RPMI8226 (cell line): ENCODE data around the gene PDE4B.
A peak's percentile ranks its signal among the peaks of the same experiment; 100 is the strongest.

Experiments used
- DNase-seq: peaks from one replicate; pipeline ENCODE4 v3.0.0-alpha.2; 2015

The PDE4B gene

DNA sequence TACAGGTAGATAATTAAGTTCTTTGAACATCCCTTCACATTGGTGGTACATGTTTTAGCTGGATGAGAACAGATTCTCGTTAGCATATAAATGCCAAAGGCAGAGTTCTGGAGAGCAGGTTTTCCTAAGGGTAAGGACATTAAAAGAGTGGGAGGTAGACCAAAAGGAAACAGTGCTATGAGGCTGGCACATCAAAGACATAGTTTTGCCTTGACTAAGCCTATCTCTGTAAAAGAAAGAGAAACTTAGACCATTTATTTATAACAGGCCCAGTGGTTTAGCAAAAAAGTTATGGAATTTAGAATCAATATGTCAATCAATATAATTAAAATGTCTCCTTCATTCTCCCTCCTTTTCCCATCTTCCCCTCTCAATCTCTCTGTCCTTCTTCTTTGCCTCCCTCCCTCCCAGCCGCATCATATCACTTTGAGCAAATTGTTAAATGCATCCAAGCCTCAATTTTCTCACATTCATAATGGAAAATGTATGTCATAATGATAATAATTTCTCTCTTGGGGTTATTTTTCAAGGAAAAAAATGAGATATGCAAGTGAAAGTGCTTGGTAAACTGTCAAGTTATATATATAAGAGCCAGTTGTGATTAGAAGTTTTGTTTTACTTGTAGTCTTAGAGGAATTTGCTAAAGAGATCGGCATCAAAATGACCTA lies 531.4 kb downstream of the PDE4B start:
- no peak for DNase-seq

DNA sequence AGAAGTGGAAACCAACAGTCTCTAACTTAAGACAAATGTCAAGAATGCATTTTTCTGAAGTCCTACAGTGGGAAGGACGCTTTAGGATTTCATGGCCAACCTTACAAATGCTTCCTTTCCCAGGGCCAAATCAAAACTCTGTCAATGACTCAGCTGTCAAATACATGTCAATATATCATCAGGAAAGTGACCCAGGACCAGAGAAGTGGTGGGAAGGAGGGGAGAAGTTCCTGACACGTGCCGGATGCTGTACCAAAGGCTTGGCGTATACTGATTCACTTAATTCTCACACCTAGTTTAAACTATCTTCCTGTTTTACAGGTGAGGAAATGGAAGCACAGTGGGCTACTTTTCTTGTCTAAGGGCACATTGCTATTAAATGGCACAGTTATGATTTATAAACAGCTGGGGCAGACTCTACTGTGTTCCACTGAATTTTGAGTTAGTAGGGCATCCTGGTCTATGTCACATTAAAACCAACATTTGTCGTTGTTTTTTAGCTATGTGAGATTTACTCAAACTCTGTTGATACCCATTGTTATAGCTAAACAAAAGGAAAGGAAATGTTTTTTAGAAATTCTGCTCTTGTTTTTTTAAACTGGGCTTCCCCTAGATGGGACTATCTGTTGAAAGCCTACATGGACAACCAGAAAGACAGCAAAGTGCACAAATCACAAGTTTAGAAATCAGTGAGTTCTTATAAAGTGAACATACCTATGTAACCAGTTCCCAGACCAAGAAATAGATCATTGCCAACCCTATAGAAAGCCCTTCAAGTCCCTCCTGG lies 533.1 kb downstream of the PDE4B start:
- no peak for DNase-seq

DNA sequence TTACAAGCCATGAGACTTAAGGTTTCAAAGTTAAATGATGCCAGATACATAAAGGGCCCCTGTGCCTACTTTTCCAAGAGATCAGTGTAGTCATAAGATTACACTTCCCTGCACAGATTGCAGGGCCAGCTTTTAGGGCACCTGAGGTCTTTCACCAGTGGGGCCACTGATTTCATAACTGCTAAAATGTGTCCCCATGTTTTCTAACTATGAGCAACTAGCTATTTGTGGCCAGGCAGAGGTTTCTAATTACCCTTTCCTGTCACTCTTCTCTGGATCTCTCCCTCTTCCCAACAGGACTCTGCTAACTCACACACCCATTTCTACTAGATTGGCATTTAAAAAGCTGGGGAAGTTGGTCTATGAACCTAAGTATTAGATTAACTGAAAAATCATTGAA lies 534.2 kb downstream of the PDE4B start:
- DNase-seq, result no peak

DNA sequence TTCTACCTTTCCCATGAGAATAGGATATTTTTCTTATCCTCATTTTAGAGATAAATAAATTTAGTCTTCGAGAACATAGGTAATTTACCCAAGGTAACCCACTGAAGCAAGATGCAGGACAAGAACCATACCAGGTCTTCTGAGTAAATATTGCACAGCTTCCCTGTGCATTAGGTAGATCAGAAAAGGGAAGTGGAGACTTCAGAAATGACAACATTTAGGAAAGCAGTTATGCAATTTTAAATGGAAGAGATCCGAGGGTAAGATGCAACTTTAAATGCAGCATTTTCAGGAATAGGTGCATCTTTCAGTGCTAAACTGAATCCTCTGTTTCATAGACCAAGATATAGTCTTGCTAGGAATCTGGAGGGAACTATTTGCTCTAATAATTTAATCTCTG lies 534.9 kb downstream of the PDE4B start:
- DNase-seq, result no peak

DNA sequence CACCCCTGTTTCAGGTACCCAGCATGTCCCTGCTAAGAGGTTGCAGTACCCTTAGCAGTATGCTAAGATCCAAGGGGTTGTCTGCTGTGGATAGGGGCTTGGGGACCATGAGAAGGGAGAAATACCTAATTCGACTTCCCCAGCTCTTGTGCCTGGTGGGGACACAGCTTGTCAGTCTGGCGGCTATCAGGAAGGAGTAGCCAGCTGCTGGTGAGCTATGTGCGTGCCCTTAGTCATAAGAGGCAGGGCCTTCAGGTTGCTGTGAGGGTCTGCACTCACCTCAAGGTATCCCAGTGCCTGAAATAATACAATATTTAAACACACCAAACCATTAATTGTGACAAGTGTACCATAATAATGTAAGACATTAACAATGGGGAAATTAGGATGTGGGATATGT lies 536.2 kb downstream of the PDE4B start:
- no peak for DNase-seq

DNA sequence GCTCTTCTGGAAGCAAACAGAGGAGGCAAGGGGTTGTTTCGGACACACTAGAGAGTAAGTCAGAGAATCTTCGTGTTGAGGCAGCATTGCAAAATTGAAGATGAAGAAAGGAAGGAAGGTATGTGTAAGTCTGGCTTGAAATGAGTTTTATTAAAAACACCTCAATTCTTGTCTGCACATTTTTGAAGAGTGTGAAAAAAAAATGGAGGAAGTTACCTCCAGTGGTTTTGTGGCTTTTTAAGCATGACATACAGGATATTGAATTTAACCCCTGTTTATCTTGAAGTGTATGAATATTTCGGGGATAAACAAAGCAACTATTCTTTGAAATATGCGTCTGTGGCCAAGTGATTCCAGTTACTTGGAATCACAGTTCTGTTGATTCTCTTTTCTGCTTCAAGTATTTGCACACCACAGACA lies 538.0 kb downstream of the PDE4B start:
- DNase-seq, result no peak

DNA sequence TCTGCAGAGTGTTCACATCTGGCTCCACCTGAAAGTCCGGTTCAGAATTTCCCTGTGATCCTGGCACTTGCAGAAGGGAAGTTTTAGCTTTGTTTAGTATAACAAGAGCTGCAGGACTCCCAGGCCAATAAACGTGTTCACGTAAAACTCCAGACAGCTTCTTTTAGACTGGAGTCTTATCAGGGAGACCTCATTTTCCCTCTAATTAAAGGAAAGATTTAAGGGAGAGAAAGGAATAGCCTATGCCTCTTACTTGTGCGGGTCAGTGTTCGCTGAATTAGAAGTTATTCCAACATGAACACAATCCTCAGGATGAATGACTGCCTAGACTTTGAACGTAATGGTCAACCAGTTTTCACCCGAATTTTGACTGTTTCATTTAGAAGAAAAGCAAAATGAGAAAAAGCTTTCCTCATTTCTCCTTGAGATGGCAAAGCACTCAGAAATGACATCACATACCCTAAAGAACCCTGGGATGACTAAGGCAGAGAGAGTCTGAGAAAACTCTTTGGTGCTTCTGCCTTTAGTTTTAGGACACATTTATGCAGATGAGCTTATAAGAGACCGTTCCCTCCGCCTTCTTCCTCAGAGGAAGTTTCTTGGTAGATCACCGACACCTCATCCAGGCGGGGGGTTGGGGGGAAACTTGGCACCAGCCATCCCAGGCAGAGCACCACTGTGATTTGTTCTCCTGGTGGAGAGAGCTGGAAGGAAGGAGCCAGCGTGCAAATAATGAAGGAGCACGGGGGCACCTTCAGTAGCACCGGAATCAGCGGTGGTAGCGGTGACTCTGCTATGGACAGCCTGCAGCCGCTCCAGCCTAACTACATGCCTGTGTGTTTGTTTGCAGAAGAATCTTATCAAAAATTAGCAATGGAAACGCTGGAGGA lies 539.2 kb downstream of the PDE4B start:
- peak; percentile 33 for DNase-seq

DNA sequence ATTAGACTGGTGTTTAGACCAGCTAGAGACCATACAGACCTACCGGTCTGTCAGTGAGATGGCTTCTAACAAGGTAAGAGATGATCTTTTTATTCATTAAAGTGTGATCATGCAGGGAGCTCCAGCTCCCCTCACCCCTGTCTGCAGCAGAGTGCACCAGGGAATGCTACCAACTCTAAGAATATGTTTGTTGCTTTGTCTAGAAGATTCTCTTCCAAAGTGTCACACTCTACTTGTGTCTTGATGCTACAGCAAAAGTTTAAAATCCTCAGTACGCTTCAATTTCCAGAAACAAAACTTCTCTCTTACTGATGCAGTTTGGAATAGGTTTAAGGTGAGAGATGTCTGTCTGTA lies 539.8 kb downstream of the PDE4B start:
- DNase-seq, result no peak

DNA sequence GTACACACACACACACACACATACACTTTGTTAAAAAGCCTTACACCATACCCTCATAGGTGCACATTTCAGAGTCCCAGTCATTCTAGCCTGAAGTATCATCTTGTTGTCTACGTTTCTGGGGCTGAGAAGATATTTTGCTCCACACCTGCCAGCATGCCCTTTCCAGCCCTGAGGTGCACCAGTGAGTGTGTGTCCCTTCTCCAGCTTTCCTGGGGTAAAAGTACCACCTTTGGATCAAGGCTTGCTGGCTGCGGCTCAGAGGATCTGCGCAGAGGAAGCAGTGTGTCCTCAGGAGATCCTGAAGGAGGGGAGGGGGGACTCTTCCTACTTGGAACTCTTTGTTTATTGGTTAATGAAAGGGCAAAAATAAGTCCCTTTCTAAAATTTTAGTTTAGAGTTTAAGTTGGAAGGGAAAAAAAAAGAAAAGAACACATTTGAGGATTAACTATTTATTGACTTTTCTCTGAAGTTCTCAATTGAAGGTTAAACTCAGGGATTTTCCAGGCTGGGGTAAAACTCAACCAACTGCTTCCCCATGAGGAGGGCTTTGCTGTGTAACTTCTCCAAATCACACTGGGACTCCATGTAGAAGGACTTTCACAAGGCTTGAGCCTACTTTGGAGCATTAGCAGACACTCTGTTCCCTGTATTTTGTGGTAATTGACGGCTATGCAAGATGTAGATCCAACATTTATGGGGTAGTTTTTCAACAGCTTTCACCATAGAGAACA lies 540.9 kb downstream of the PDE4B start:
- no peak for DNase-seq

DNA sequence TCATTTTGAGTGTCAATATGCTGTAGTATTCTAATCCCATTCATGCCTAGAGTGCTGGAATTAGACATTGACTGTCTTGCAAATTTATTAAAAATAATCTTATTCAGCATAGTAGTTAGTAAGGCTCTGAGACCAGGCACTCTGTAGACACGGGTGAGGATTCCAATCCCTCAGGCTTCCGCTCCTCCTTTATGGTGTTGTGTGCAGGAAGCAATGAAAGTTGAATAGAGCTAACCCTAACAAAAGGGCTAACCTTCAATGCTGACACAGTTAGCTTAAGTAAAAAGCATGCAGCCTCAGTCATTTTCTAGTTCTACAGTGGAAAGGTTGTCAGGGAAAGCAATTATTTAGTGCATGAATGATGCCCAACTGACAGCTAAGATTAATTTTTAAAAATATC lies 541.6 kb downstream of the PDE4B start:
- no peak for DNase-seq

DNA sequence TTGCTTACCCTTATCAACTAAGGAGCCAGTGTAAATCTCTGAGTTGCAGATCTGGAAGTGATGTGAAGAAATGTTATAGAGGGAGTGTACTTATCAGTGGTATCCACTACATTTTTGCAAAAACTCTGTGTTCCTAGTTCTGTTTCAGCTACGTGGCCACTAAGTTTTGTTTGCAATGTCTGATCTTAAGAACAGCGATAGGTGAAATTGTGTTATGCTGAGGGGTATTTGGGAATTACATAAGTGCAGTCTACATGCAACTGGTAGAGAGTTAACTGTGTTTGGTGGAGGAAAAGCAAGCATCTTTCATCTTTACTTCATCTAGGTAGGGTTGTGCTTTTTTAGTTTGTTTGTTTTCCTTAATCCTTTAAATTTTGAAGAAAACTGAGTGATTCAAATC lies 542.4 kb downstream of the PDE4B start:
- no peak for DNase-seq

DNA sequence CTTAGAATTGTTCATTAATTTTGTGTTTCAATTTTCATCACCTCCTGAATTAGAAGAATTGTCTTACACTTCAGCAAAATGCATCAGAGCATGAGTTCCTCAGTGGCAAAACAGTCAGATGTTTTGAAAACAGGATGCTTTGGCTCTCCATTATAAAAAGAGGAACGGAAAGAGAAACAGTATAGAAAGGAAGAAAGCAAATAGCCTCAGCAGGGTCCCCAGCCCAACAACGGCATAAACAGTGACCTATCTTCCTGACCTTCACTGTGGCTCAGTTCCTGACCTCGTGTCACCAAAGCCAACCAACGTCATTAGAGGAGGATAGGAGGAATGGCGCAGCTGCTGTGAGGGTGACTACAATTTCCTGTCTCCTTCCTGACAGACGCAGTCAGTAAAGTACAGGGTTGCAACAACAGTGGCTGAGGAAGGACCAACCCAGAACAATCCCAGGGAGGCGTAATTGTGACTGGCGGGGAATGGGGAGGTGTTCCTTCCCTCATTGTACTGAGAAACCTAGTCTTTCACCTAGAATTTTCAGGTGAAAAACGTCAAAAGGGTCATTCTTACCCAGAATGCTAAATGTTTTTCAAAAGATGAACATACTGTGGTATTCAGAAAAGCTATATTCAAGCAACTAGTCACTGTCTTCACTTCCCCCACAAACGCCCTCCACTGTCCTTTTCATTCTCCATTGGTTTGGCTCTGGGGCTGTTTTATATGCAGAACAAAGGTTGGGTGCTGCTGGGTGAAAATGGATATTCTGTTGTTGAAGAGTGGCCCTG lies 543.4 kb downstream of the PDE4B start:
- DNase-seq, result peak; percentile 80

DNA sequence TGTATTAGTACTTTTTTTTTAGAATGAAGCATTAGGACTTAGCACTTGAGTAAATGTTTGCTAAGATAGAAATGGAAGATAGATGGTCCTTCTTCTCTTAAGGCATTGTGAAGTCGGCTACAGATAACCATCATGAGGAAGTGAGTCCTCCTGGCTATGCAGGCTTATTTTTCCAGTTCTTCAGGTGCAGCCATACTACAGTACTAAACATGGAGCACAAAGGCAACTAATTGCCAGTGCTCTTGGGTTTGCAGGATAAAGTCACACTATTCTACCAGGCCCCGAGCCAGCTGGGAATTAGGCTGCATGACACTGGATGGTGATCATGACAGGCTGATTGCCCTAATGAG lies 543.9 kb downstream of the PDE4B start:
- no peak for DNase-seq

DNA sequence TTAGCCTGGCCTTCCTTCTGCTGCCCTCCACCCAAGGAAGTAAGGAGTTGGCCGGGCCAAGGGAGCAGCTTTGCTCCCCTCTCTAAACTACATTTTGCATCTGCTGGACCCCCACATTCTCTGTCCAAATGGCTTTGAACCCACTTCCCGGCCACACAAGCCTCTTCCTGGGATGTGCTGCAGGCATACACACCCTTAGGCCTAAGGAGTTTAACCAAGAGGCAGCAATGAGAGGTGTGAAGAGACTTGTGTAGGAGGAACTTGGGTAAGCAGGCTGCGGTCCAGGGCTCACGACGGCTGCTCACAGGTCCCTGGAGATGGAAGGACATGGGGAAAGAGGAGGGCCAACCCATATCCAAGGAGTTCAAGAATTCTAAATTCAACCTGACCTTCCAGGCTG lies 544.6 kb downstream of the PDE4B start:
- no peak for DNase-seq

DNA sequence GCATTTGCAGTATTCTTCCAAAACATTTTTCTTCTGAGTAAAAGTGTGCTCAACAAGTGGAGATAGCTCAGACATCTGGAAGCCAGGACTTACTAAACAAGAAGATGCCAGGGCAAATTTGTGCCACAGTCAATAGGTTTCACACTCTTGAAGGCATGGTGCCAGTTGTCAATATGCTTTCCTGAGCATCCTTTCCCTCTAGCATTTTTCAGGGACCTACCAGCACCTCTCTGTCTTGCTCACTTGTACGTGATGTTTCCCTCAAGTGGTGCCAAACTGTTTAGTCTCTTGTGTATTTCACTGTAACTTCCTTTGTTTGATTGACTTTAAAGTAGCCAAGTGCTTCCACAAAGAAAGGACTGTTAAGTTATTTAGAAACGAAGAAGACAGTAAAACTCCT lies 547.2 kb downstream of the PDE4B start:
- no peak for DNase-seq

DNA sequence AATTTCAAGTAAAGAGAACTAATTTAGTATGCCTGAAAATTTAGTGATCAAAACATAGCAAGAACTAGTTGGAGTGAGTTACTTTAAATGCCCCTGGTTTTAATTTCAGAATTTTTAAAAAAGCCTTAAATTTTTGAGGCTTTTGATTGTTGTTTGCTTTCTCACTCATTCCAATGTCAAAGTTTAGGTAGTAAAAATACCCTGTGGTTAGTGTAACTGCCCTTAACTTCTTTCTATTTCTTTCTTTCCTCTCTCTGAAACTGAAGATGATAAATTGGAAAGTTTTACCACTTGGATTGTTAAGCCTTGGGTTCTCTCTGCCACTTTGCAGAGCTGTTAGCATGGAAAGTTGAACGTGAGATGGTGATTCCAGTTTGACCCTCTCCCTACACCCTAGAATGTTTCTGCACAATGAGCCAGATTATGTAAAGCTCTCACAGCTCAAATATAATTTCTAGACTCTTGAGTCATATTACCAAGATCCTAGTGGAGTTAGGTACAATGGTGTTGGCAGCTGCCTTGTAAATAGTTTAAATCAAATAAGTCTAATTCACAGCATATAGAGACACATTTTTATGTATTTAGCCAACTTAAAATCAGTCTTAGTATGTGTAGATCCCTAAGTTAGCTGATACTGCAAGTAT lies 548.9 kb downstream of the PDE4B start:
- DNase-seq, result no peak

DNA sequence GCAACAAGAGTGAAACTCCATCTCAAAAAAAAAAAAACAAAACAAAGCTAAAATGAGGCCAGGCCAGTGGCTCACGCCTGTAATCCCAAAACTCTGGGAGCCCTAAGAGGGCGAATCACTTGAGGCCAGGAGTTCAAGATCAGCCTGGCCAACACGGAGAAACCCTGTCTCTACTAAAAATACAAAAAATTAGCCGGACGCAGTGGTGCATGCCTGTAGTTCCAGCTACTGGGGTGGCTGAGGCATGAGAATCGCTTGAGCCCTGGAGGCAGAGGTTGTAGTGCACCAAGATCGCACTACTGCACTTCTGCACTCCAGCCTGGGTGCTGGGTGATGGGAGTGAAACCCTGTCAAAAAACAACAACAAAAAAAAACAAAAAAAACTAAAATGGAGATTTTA lies 550.0 kb downstream of the PDE4B start:
- DNase-seq, result no peak

DNA sequence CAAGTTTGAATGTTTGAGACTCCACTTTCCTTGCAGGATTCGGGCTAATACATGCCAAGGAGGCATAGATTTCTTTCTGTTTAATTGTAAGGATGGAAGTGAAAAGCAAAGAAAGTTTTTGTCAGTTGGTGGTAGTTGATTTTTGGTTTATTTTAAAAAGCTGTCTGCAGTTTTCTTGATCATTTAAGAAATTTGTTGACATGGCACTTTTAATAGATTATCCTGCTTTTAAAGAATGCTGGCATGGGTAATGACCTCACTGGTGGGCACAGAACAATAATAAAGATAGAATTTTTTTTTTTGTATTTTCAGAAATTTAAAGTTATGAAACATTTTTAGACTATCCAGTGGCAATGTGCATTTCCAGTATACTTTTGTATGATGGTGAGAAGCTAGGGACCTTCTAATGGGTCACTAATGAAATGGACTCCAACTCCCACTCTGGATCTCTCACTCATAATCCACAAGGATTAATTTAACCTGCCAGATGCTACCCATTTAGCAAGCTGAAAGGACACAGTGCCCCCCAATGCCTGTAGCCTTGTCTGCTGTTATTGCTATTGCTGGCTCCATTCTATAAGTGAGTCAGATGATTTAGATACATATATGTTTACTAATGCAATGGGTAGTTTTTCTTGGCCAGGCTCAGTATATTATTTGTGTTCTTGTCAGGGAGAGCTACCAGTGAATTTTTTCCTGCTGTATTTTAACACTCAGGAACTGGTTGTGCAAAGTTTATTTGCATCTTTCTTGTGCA lies 551.1 kb downstream of the PDE4B start:
- DNase-seq, result no peak

DNA sequence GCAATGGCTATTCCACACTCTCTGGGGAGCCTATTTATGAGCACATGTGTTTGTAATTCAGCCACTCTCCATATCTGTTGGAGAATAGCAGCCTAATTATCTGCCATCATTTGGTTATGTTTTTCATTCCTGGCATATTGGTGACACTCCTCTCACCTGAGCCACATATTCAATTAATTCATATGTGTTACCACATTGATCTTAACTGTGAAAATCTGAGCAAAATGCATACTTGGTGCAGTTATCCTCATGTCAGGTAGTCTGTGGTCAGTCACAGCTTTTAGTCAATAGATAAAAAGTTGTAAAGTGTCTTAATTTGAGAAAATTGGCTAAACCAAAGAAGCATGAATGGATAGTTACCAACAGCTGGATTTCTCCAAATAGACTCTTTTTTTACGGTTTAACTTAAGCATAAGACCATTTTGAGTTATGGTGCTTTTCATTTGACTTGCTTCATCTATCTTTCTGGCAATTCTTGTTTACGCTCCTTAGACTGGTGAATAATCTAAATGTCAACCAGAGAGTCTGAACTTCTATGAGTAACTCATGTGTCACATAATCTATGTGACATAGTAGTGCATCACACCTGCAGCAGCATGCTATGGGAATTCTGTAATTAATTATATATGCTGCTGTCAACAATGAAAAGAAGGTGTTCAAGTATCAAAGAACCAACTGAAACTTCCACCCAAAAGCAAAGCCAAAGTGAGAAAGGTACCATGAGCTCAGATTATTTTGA lies 553.5 kb downstream of the PDE4B start:
- no peak for DNase-seq

DNA sequence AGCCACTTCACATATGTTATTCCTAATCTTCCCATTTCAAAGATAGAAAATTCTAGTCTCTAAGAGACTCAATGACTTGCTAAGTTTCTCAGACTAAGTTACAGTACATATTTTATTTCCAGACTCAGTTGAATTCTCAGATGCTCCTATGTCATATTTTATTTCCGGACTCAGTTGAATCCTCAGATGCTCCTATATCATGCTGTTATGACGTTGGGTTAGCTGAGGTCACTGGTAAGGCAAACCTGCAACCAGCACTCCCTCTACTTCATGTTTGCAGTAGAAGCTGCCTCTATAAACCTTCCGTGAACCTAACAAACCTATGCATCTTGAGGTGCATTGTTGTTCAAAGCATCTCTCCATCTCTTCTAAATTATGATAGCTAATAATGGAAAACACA lies 554.2 kb downstream of the PDE4B start:
- no peak for DNase-seq
